Medulla oblongata (tissue), 1 donor: ENCODE data around the gene CHIT1.
"Not testable (repeated sequence)": the region's sequence is repeated elsewhere in the genome, so short reads cannot be mapped to it uniquely, and the experiment has no call there.

Experiments
- DNase-seq: peaks from one replicate; pipeline ENCODE4 v3.0.0-alpha.2; 2015; ENCODE audit errors: extremely low spot score

CHIT1 gene

GRCh38 chr1:203265541-203265940 lies 36.1 kb upstream of the CHIT1 start:
- no peak for DNase-seq

- no peak for DNase-seq
Measured at GRCh38 chr1:203264052-203264501, 34.6 kb upstream of the CHIT1 start.

- peak; percentile 12 for DNase-seq
Measured at GRCh38 chr1:203263496-203263895, 34.0 kb upstream of the CHIT1 start.

- DNase-seq, result not testable (repeated sequence)
Measured at GRCh38 chr1:203256636-203257035, 27.2 kb upstream of the CHIT1 start.

GRCh38 chr1:203254782-203255181 lies 25.3 kb upstream of the CHIT1 start:
- not testable (repeated sequence) for DNase-seq

GRCh38 chr1:203252678-203253077 lies 23.2 kb upstream of the CHIT1 start:
- no peak for DNase-seq

- DNase-seq, result no peak
Measured at GRCh38 chr1:203251466-203251865, 22.0 kb upstream of the CHIT1 start.

GRCh38 chr1:203250911-203251310 lies 21.4 kb upstream of the CHIT1 start:
- DNase-seq, result no peak

GRCh38 chr1:203244776-203245175 lies 15.3 kb upstream of the CHIT1 start:
- no peak for DNase-seq

GRCh38 chr1:203241708-203242107 lies 12.2 kb upstream of the CHIT1 start:
- DNase-seq, result not testable (repeated sequence)

- DNase-seq, result peak; percentile 48
Measured at GRCh38 chr1:203239526-203240305, 10.2 kb upstream of the CHIT1 start.

GRCh38 chr1:203239081-203239480 lies 9.6 kb upstream of the CHIT1 start:
- no peak for DNase-seq

- peak; percentile 12 for DNase-seq
Measured at GRCh38 chr1:203238535-203238934, 9.1 kb upstream of the CHIT1 start.

GRCh38 chr1:203234901-203235300 lies 5.4 kb upstream of the CHIT1 start:
- not testable (repeated sequence) for DNase-seq

- DNase-seq, result no peak
Measured at GRCh38 chr1:203228670-203229069, 803 bp downstream of the CHIT1 start.

- no peak for DNase-seq
Measured at GRCh38 chr1:203227371-203228083, 1.9 kb downstream of the CHIT1 start.

- DNase-seq, result no peak
Measured at GRCh38 chr1:203225071-203225470, 4.4 kb downstream of the CHIT1 start.

- no peak for DNase-seq
Measured at GRCh38 chr1:203223012-203223775, 6.3 kb downstream of the CHIT1 start.

GRCh38 chr1:203219934-203220333 lies 9.5 kb downstream of the CHIT1 start:
- no peak for DNase-seq

- DNase-seq, result no peak
Measured at GRCh38 chr1:203219171-203219570, 10.3 kb downstream of the CHIT1 start.

GRCh38 chr1:203217668-203218067 lies 11.8 kb downstream of the CHIT1 start:
- DNase-seq, result no peak

GRCh38 chr1:203217139-203217655 lies 12.3 kb downstream of the CHIT1 start:
- no peak for DNase-seq
